PC-3 (cell line): Measurements from ENCODE around the gene SLC47A1.

Experiments
- CTCF ChIP-seq: fragments of 300-600 bp; sonication (generic); conservative IDR thresholded peaks from 2 replicates; pipeline ENCODE4 v1.5.1; 2017; ENCODE audit warnings: antibody characterized with exemption, low read depth, mild to moderate bottlenecking, low read length
- EZH2 ChIP-seq: fragments of 300-600 bp; sonication (generic); IDR thresholded peaks from one replicate; pipeline ENCODE4 v1.6.1; 2017; ENCODE audit warnings: antibody characterized with exemption, mild to moderate bottlenecking, low read length; ENCODE audit not compliant: unreplicated experiment

GRCh38 chr17:19551165-19551564 is 17.5 kb downstream of the SLC47A1 start:
- TF ChIP-seq CTCF (no peak), EZH2 (no peak)
